Retinal pigment epithelial cell (primary cell): Measurements from ENCODE around the gene KYNU.

Experiments used
- DNase-seq: peaks from one replicate; pipeline ENCODE4 v3.0.0-alpha.2; 2010; ENCODE audit warnings: low read depth
- H3K4me3 ChIP-seq: 2 replicates; pipeline ENCODE4 v1.5.1; 2011; ENCODE audit warnings: mild to moderate bottlenecking, low read length, control low read depth, moderate library complexity
- CTCF ChIP-seq: conservative IDR thresholded peaks from 2 replicates; pipeline ENCODE4 v1.5.1; 2011; ENCODE audit warnings: low read depth, low read length, control low read depth, inconsistent platforms

The KYNU gene

GRCh38 chr2:142877216-142877838 is at the start of gene KYNU:
Gene KYNU (plus strand): TSS chr2:142877664. CDS start chr2:142885368, 7,704 bp downstream.
- H3K4me3 ChIP-seq: no peak within 1 kb of the TSS
- DNase-seq: no peak

GRCh38 chr2:142834021-142834420 is 43.4 kb upstream of the KYNU start:
- peak; percentile 13 for DNase-seq
- H3K4me3 ChIP-seq: no peak overlapping the region
- TF ChIP-seq CTCF: no peak

More at GRCh38 chr2:142877216-142877838, at the start of gene KYNU:
- TF ChIP-seq CTCF: no peak

GRCh38 chr2:142840436-142840835 is 37.0 kb upstream of the KYNU start:
- no peak for DNase-seq
- TF ChIP-seq CTCF: no peak

DNA sequence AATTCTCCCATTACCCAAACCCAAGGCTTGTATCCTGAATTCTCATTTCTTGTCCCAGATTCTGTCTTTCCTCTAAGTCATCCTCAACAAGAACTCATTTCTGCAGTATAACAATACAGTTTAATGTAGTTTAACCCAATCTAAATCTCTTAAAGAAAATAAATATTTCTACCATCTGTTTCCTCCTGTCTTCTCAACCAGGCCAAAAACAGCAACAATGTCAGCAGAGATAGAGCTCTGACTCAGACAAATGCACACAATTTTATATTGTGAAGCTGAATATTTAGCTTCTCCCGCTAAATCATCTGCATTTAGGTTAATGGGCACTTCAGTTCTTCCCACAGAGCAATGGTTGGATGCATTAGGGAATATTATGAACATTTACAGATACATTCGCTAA is 35.7 kb upstream of the KYNU start:
- no peak for TF ChIP-seq CTCF
- DNase-seq: no peak
- H3K4me3 ChIP-seq: no peak overlapping the region

More at GRCh38 chr2:142840436-142840835, 37.0 kb upstream of the KYNU start:
- H3K4me3 ChIP-seq: no peak overlapping the region

GRCh38 chr2:142842369-142842768 is 35.1 kb upstream of the KYNU start:
- no peak for TF ChIP-seq CTCF
- DNase-seq: no peak
- H3K4me3 ChIP-seq: no peak overlapping the region

DNA sequence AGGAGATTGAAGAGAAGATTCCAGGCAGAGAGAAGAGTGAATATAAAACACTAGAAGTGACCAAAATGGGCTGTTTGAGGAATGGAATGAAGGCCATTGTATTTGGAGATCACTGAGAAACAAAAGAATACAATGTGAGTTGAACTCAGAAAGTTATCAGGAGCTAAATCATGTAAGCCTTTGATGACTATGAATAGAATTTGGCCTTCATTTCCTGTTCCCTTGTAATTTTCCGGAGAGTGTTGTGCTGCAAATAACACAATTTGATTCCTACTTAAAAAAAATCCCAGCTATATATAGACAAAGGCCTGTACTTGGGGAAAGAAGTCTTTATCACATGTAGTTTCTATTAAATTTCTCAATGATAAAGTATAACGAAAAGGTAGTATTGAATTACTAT is 33.7 kb upstream of the KYNU start:
- no peak overlapping the region for H3K4me3 ChIP-seq
- no peak for DNase-seq
- no peak for TF ChIP-seq CTCF

DNA sequence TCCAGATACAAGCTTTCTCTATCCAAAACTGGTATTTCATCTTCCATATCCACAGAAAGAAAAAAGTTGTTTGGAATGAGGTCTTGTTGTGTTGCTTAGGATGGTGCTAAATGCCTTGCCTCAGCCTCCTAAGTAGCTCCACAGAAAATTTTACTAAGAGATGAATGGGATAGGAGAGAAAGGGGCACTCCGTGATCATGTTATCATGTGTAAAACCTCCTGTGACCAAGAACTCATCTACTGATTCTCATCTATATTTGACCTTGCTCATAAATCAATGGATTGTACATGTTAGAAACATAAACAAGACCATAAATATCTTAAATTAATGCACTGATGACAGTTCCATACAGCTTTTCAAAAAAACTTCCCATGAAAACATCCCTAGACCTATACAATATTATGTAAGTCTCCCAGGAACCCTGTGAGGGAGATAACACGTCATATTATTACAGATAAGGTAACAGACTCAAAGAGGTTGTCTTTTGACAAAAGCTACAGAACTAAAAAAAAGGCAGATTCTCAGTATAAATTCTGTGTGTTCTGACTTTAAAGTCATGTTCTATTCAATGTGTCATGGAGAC is 29.3 kb upstream of the KYNU start:
- no peak overlapping the region for H3K4me3 ChIP-seq
- no peak for TF ChIP-seq CTCF
- DNase-seq: no peak
